Measurements from ENCODE around the gene MRRF. TPM values are rescaled to one million over a fixed set of nuclear protein-coding genes. Genes with fewer than 3 reads are reported as not detected.

The MRRF gene
- total and polyA plus RNA-seq, 2 donors (not counting 3 experiments of a cell fraction or from before 2014, with no cell fraction given): 27.2 to 36.4 TPM

DNA sequence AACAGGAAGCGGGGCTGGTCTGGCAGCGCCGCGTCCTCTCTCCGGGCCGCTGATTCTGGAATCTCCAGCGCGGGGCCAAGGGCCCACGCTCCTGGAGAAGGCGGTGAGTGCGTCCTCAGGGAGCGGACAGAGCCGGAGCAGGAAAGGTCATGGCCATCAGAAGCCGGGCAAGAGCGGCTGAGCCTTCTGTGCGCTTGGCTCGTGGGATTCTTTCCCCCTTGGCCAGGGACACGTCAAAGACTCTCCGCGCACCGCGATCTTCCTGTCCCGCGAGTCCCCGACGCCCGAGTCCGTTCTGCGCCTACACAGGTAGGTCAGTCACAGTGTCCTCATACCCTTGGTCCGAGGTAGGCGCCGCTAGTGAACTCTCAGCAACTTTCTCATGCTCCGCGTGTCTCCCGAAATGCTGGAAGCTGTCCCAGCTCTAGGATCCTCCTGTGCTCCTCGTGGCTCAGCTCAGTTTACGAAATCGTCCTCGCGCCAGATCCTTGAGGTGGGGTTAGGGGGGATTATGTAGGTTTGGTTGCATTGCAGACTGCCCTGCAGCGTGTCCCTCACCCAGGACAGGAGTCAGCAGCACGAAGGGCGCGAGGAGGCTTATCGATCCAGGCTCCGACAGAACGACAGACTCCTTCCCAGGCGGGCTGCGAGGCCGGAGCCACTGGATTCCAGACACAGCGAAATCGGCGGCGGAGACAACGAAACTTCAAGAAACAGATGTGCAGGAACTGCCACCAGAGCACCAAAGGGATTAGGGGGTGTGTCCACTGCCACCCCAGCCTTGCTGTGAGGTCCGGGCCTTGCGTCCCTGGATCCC lies 44.6 kb upstream of the MRRF start:
- Histone ChIP-seq H3K36me3 (ENCODE audit: control insufficient read depth in 2 of 2, extremely low read depth in 1 of 2, insufficient read depth in 2 of 2, low read length in 2 of 2) (no peaks in the 10 kb centered on the region), H3K27ac (ENCODE audit: insufficient read depth, low read depth, low read length) (no peak overlapping the region), H2AFZ (ENCODE audit: low read depth, low read length) (no peak overlapping the region), H3K9me1 (replicated peaks; ENCODE audit: control insufficient read depth, extremely low read depth, insufficient read depth, low read length) (no peaks in the 10 kb centered on the region), H3K79me2 (ENCODE audit: control insufficient read depth, insufficient read depth, low read length) (no peaks in the 10 kb centered on the region), H3K4me2 (ENCODE audit: insufficient read depth, low read length) (no peak overlapping the region), H3K27me3 (ENCODE audit: control insufficient read depth in 2 of 2, insufficient read depth in 2 of 2, low read length in 2 of 2) (peaks cover 19 to 31% of the 10 kb centered on the region in 2 experiments), H3K9me3 (replicated peaks; ENCODE audit: control insufficient read depth, insufficient read depth, low read length) (no peaks in the 10 kb centered on the region), H3K4me1 (ENCODE audit: control insufficient read depth, extremely low read depth, insufficient read depth, low read length) (peaks cover 9% of the 10 kb centered on the region), H4K20me1 (replicated peaks; ENCODE audit: control insufficient read depth, extremely low read depth, insufficient read depth, low read length) (no peaks in the 10 kb centered on the region), H3K9ac (replicated peaks; ENCODE audit: extremely low read depth, insufficient read depth, low read length) (no peak overlapping the region), H3K4me3 (replicated peaks in 1 of 3; ENCODE audit: insufficient read depth in 1 of 3, low read depth in 1 of 3, low read length in 3 of 3) (no peak overlapping the region)
- intact Hi-C loops (cut with micrococcal nuclease): no loop called here
- no peak for DNase-seq (ENCODE audit: low read depth, low spot score)
- CTCF ChIA-PET: interaction anchor here (1.1 kb wide), 2 partner anchors 88 to 95 kb away, joined by 3 read pairs; no protein-coding TSS in a partner anchor
- BruUV-seq (replicated peaks): no TSS peak
- dilution Hi-C loops (cut with MboI; ENCODE audit: extremely low pct_ligation_motif_present, low sequenced_read_pairs): no loop called here
- no peak for FAIRE-seq
- TF ChIP-seq FOS (IDR thresholded peaks at IDR 0.05; ENCODE audit: borderline replicate concordance, insufficient read depth, low read length) (no peak), MYC (IDR thresholded peaks at IDR 0.05; ENCODE audit: low read depth, low read length) (no peak), GATA2 (IDR thresholded peaks at IDR 0.05; ENCODE audit: insufficient read depth, insufficient read length, low read depth, low read length) (no peak), EZH2 (IDR thresholded peaks at IDR 0.05; ENCODE audit: borderline replicate concordance, low read depth, low read length, severe bottlenecking) (no peak), JUN (IDR thresholded peaks at IDR 0.05; ENCODE audit: borderline replicate concordance, insufficient read depth, insufficient read length, low read depth) (no peak), POLR2AphosphoS5 (IDR thresholded peaks at IDR 0.05; ENCODE audit: insufficient read depth, low read depth, low read length) (no peak), POLR2A (IDR thresholded peaks at IDR 0.05; ENCODE audit: low read depth, low read length) (no peak), MAX (IDR thresholded peaks at IDR 0.05; ENCODE audit: insufficient read depth, insufficient read length) (no peak)
- TF ChIP-seq, protein P1, sequence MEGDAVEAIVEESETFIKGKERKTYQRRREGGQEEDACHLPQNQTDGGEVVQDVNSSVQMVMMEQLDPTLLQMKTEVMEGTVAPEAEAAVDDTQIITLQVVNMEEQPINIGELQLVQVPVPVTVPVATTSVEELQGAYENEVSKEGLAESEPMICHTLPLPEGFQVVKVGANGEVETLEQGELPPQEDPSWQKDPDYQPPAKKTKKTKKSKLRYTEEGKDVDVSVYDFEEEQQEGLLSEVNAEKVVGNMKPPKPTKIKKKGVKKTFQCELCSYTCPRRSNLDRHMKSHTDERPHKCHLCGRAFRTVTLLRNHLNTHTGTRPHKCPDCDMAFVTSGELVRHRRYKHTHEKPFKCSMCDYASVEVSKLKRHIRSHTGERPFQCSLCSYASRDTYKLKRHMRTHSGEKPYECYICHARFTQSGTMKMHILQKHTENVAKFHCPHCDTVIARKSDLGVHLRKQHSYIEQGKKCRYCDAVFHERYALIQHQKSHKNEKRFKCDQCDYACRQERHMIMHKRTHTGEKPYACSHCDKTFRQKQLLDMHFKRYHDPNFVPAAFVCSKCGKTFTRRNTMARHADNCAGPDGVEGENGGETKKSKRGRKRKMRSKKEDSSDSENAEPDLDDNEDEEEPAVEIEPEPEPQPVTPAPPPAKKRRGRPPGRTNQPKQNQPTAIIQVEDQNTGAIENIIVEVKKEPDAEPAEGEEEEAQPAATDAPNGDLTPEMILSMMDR (IDR thresholded peaks at IDR 0.05; ENCODE audit: extremely low read depth in 1 of 2, insufficient read depth in 1 of 2, low read depth in 1 of 2, low read length in 2 of 2): no peak
- POLR2A ChIA-PET: no interaction called here

All from endothelial cell of umbilical vein (primary cell).